H1 (cell line): Measurements from ENCODE around the gene ATMIN. TPM values are rescaled to one million over a fixed set of nuclear protein-coding genes. Genes with fewer than 3 reads are reported as not detected.

Experiments used
- CTCF ChIA-PET: fragments of 300-600 bp; sonication (Branson Sonifier 250); formaldehyde crosslinking; loops from one replicate; lab custom pipeline; 2021; ENCODE audit not compliant: partially characterized antibody; lab: Charles Lee
- POLR2A ChIA-PET: fragments of 300-600 bp; sonication (Branson Sonifier 250); formaldehyde crosslinking; loops from one replicate; lab custom pipeline; 2021; ENCODE audit warnings: inconsistent platforms; ENCODE audit not compliant: partially characterized antibody; lab: Charles Lee
- DNase-seq, 2 experiments: peaks; one replicate each; pipeline versions ENCODE4 v3.0.0 to v3.0.0-alpha.2; 2010 to 2022; ENCODE audit warnings: low spot score in 2 of 2, low read depth in 1 of 2, mixed read lengths in 1 of 2
- FAIRE-seq: peaks from 2 replicates; lab custom pipeline; 2011; peaks lifted over from hg19 to GRCh38; lab: Jason Lieb, UNC
- H2AFZ ChIP-seq: 2 replicates; pipeline ENCODE4 v1.8.1; 2012; ENCODE audit warnings: low read length, inconsistent platforms
- H2AK5ac ChIP-seq: 2 replicates; pipeline ENCODE4 v1.6.1; 2013; ENCODE audit warnings: low read depth, low read length
- H2BK120ac ChIP-seq: replicated peaks from 2 replicates; pipeline ENCODE3; 2013; ENCODE audit warnings: low read depth, low read length, inconsistent platforms
- H2BK12ac ChIP-seq: 2 replicates; pipeline ENCODE4 v1.6.1; 2013; ENCODE audit warnings: low read depth, low read length
- H2BK15ac ChIP-seq: 2 replicates; pipeline ENCODE4 v1.6.1; 2013; ENCODE audit warnings: low read length
- H2BK20ac ChIP-seq: 2 replicates; pipeline ENCODE4 v1.6.1; 2013; ENCODE audit warnings: low read length
- H2BK5ac ChIP-seq: 2 replicates; pipeline ENCODE4 v1.6.1; 2013; ENCODE audit warnings: low read depth, low read length
- H3K14ac ChIP-seq: 2 replicates; pipeline ENCODE4 v1.6.1; 2013; ENCODE audit warnings: inconsistent platforms; ENCODE audit not compliant: insufficient read length
- H3K18ac ChIP-seq: 2 replicates; pipeline ENCODE4 v1.6.1; 2013; ENCODE audit warnings: low read length; ENCODE audit errors: extremely low read depth
- H3K23ac ChIP-seq: 2 replicates; pipeline ENCODE4 v1.6.1; 2013; ENCODE audit warnings: inconsistent platforms; ENCODE audit not compliant: insufficient read length
- H3K23me2 ChIP-seq: 2 replicates; pipeline ENCODE4 v1.6.1; 2013; ENCODE audit warnings: low read depth, low read length
- H3K27ac ChIP-seq: 2 replicates; pipeline ENCODE4 v1.6.1; 2011; ENCODE audit warnings: low read depth, low read length, inconsistent platforms
- H3K27me3 ChIP-seq, 4 experiments: replicated peaks in 1 of 4; 1 replicate in 1 of 4; 2 replicates in 3 of 4; pipeline versions ENCODE4 v1.6.1 to v1.8.1; 2011 to 2013; ENCODE audit warnings: low read length in 3 of 4, mild to moderate bottlenecking in 3 of 4, inconsistent platforms in 2 of 4, mixed read lengths in 2 of 4, moderate library complexity in 1 of 4; ENCODE audit not compliant: control insufficient read depth in 3 of 4, insufficient read depth in 3 of 4; ENCODE audit errors: extremely low read depth in 1 of 4
- H3K36me3 ChIP-seq, 4 experiments: 2 replicates each; pipeline versions ENCODE4 v1.6.1 to v1.8.1; 2011 to 2013; ENCODE audit warnings: mild to moderate bottlenecking in 4 of 4, low read length in 3 of 4, moderate library complexity in 2 of 4, control low read depth in 1 of 4, inconsistent platforms in 1 of 4; ENCODE audit not compliant: insufficient read depth in 4 of 4, control insufficient read depth in 2 of 4
- H3K4ac ChIP-seq: replicated peaks from 2 replicates; pipeline ENCODE3; 2013; ENCODE audit warnings: low read length, low read depth, mixed read lengths, inconsistent platforms; ENCODE audit not compliant: insufficient read length
- H3K4me1 ChIP-seq, 4 experiments: replicated peaks in 1 of 4; 1 replicate in 1 of 4; 2 replicates in 3 of 4; pipeline versions ENCODE4 v1.6.1 to v1.8.1; 2011 to 2013; ENCODE audit warnings: low read length in 3 of 4, inconsistent platforms in 2 of 4, mixed read lengths in 1 of 4; ENCODE audit not compliant: insufficient read depth in 4 of 4, control insufficient read depth in 3 of 4
- H3K4me2 ChIP-seq, 2 experiments: 2 replicates each; pipeline versions ENCODE4 v1.6.1 to v1.8.1; 2011 to 2013; ENCODE audit warnings: low read depth in 2 of 2, low read length in 2 of 2, control low read depth in 1 of 2, inconsistent platforms in 1 of 2, mild to moderate bottlenecking in 1 of 2; ENCODE audit not compliant: insufficient read depth in 1 of 2
- H3K4me3 ChIP-seq, 4 experiments: fragments of 200-600, 300-600 bp in 1 of 4; sonication (generic), shearing (Covaris generic), sonication (Bioruptor Twin) in 1 of 4; 2 replicates each; pipeline versions ENCODE4 v1.5.1 to v1.8.1; 2011 to 2016; ENCODE audit warnings: low read length in 4 of 4, low read depth in 3 of 4, control low read depth in 2 of 4, inconsistent platforms in 2 of 4, mild to moderate bottlenecking in 2 of 4, mixed read lengths in 1 of 4, moderate library complexity in 1 of 4; ENCODE audit not compliant: insufficient read depth in 2 of 4; ENCODE audit errors: extremely low read depth in 1 of 4
- H3K56ac ChIP-seq: replicated peaks from 2 replicates; pipeline ENCODE3; 2013; ENCODE audit warnings: low read depth, mild to moderate bottlenecking, mixed read lengths, low read length, inconsistent platforms; ENCODE audit not compliant: insufficient read length
- H3K79me1 ChIP-seq: 2 replicates; pipeline ENCODE4 v1.6.1; 2013; ENCODE audit warnings: low read depth, low read length, control low read depth
- H3K79me2 ChIP-seq, 2 experiments: 2 replicates each; pipeline versions ENCODE4 v1.6.1 to v1.8.1; 2012 to 2013; ENCODE audit warnings: low read length in 2 of 2, mild to moderate bottlenecking in 2 of 2, inconsistent platforms in 1 of 2; ENCODE audit not compliant: insufficient read depth in 2 of 2, control insufficient read depth in 1 of 2
- H3K9ac ChIP-seq, 4 experiments: replicated peaks in 1 of 4; 1 replicate in 1 of 4; 2 replicates in 3 of 4; pipeline versions ENCODE4 v1.6.1 to v1.8.1; 2011 to 2013; ENCODE audit warnings: low read depth in 3 of 4, low read length in 3 of 4, control low read depth in 2 of 4, mild to moderate bottlenecking in 2 of 4, moderate library complexity in 2 of 4, inconsistent platforms in 1 of 4; ENCODE audit errors: extremely low read depth in 1 of 4
- H3K9me3 ChIP-seq, 2 experiments: 2 replicates each; pipeline versions ENCODE4 v1.6.1 to v1.8.1; 2012 to 2013; ENCODE audit warnings: mild to moderate bottlenecking in 2 of 2, moderate library complexity in 2 of 2, control low read depth in 1 of 2, inconsistent platforms in 1 of 2, low read depth in 1 of 2, low read length in 1 of 2, mixed read lengths in 1 of 2; ENCODE audit not compliant: insufficient read depth in 2 of 2
- H4K20me1 ChIP-seq, 2 experiments: replicated peaks in 1 of 2; 2 replicates each; pipeline versions ENCODE3 to v1.8.1; 2011 to 2013; ENCODE audit warnings: inconsistent platforms in 2 of 2, low read length in 2 of 2, mild to moderate bottlenecking in 1 of 2; ENCODE audit not compliant: insufficient read depth in 2 of 2, control insufficient read depth in 1 of 2
- H4K5ac ChIP-seq: 2 replicates; pipeline ENCODE4 v1.6.1; 2013; ENCODE audit warnings: low read length, low read depth, mixed read lengths, inconsistent platforms; ENCODE audit not compliant: insufficient read length
- H4K8ac ChIP-seq: 2 replicates; pipeline ENCODE4 v1.8.0; 2013; ENCODE audit warnings: mild to moderate bottlenecking, moderate library complexity, low read length, inconsistent platforms; ENCODE audit not compliant: insufficient read depth; ENCODE audit errors: extremely low read depth
- H4K91ac ChIP-seq: replicated peaks from 2 replicates; pipeline ENCODE3; 2013; ENCODE audit warnings: low read length, mixed read lengths, inconsistent platforms; ENCODE audit not compliant: insufficient read length
- CTBP2 ChIP-seq: IDR thresholded peaks from 2 replicates; pipeline ENCODE4 v1.7.0; 2011; ENCODE audit warnings: borderline replicate concordance, mild to moderate bottlenecking, moderate library complexity, mixed read lengths, low read length; ENCODE audit not compliant: insufficient read depth, insufficient read length
- E2F6 ChIP-seq: IDR thresholded peaks from 2 replicates; pipeline ENCODE4 v1.6.1; 2012; ENCODE audit warnings: inconsistent platforms
- RXRA ChIP-seq: IDR thresholded peaks from 2 replicates; pipeline ENCODE4 v1.6.1; 2011; ENCODE audit warnings: low read depth, mild to moderate bottlenecking, low read length, moderate library complexity; ENCODE audit not compliant: insufficient read depth
- TBP ChIP-seq: IDR thresholded peaks from 2 replicates; pipeline ENCODE4 v1.6.1; 2011; ENCODE audit warnings: low read depth, low read length, improper control_type of control experiment
- WGBS, 2 experiments: shearing (Covaris generic) in 1 of 2; methylation state at CpG; one replicate each; pipeline versions ENCODE4 v1.1.6 to v1.1.7; 2013 to 2015; ENCODE audit warnings: low lambda C conversion rate in 2 of 2, mixed read lengths in 2 of 2, inconsistent platforms in 1 of 2, low coverage in 1 of 2, missing lambda C conversion rate in 1 of 2; ENCODE audit not compliant: insufficient replicate concordance in 2 of 2, insufficient coverage in 1 of 2, insufficient read length in 1 of 2; ENCODE audit errors: extremely low coverage in 1 of 2, missing lambda C conversion rate in 1 of 2; 5-methylcytosine and 5-hydroxymethylcytosine counted together
- polyA plus RNA-seq, 7 experiments: library from polyadenylated mRNA; depleted of rRNA in 3 of 7; stranded (reverse) in 5 of 7; unstranded in 2 of 7; fragments of >200 nt in 5 of 7; fragments of 200-250 nt in 2 of 7; gene quantifications; 1 replicate in 5 of 7; 2 replicates in 1 of 7; 4 replicates in 1 of 7; pipeline versions ENCODE4 v1.2.1 to v1.2.3, GENCODE V29; 2011 to 2013; ENCODE audit warnings: missing spikeins in 2 of 7, mixed read lengths in 2 of 7
- total RNA-seq: library from RNA; stranded (reverse); fragmentation: NEBNext Ultra II Directional; extraction: Animal tissue kit (Norgen Biotek cat#: 25700); gene quantifications from 2 replicates; pipeline ENCODE4 v1.2.1, GENCODE V29; 2021

The ATMIN gene
- total and polyA plus RNA-seq, 2 of the 8 experiments (the other 6 are each of a cell fraction or from before 2014, with no cell fraction given), result 34.8 to 59.8 TPM

GRCh38 chr16:81014672-81015071, 21.0 kb upstream of the ATMIN start:
- Histone ChIP-seq H3K9me3 (no peaks in the 10 kb centered on the region), H3K4ac (no peak overlapping the region), H3K14ac (no peak overlapping the region), H3K4me3 (no peak overlapping the region), H3K4me1 (no peaks in the 10 kb centered on the region), H2AFZ (no peak overlapping the region), H2BK5ac (no peak overlapping the region), H2AK5ac (no peak overlapping the region), H3K23ac (no peak overlapping the region), H3K18ac (no peak overlapping the region), H3K79me1 (no peaks in the 10 kb centered on the region; the same call in 1 of the 2 replicates), H2BK20ac (no peak overlapping the region), H4K20me1 (peaks cover 0 to 6% of the 10 kb centered on the region in 2 experiments), H3K9ac (no peak overlapping the region), H3K27me3 (no peaks in the 10 kb centered on the region), H4K91ac (no peak overlapping the region), H3K79me2 (peaks cover 0 to 21% of the 10 kb centered on the region in 2 experiments; a peak in 2 of 4 replicates), H3K56ac (no peak overlapping the region), H2BK15ac (no peak overlapping the region)
- 87% methylated on average over 2 of the region's 2 CpGs; no CpG with 5 or more reads in 1 of the 2 experiments for WGBS, 2 experiments
- DNase-seq (no peak), FAIRE-seq (no peak)
- CTCF ChIA-PET, result interaction anchor here (1.0 to 2.9 kb wide), 2 partner anchors 10 to 247 kb away, joined by 5 to 13 read pairs; no protein-coding TSS in a partner anchor
- TF ChIP-seq RXRA (no peak), TBP (no peak), CTBP2 (no peak), E2F6 (no peak)
- TF ChIP-seq, all 59 proteins: peak for 0
- no peak overlapping the region for H3K4me2 ChIP-seq
- H4K5ac ChIP-seq, result no peak overlapping the region
- peaks cover 19 to 80% (median 60%) of the 10 kb centered on the region in 4 experiments for H3K36me3 ChIP-seq
- POLR2A ChIA-PET, result interaction anchor here (1.1 to 2.9 kb wide), 2 partner anchors 9 to 15 kb away, joined by 3 to 11 read pairs; no protein-coding TSS in a partner anchor
- no peak overlapping the region for H3K27ac ChIP-seq
- H2BK12ac ChIP-seq, result no peak overlapping the region
- H2BK120ac ChIP-seq, result no peak overlapping the region
- H3K23me2 ChIP-seq, result no peaks in the 10 kb centered on the region
- no peak overlapping the region for H4K8ac ChIP-seq
